Activated CD8-positive, alpha-beta memory T cell treated with anti-CD3 and anti-CD28 coated beads for 36 hours (primary cell): ENCODE data around the gene H1-8. TPM values are rescaled to one million over a fixed set of nuclear protein-coding genes. Genes with fewer than 3 reads are reported as not detected.

ENCODE experiments used
- CTCF ChIA-PET: fragments of 350-600 bp; sonication (Branson Sonifier 250); formaldehyde crosslinking; loops from one replicate; lab custom pipeline; 2021; ENCODE audit warnings: antibody characterized with exemption; lab: Charles Lee
- POLR2A ChIA-PET: fragments of 350-600 bp; sonication (Branson Sonifier 250); formaldehyde crosslinking; loops from one replicate; lab custom pipeline; 2021; ENCODE audit warnings: antibody characterized with exemption; lab: Charles Lee
- total RNA-seq, 2 experiments: library from RNA; stranded (reverse); gene quantifications; one replicate each; pipeline ENCODE4 v1.2.3, GENCODE V29; 2021

H1-8 gene
- total RNA-seq, 2 experiments from 2014 or later: not detected

GRCh38 chr3:129564981-129565644 is 22.1 kb downstream of the H1-8 start:
- POLR2A ChIA-PET: no interaction called here
- CTCF ChIA-PET: no interaction called here

- ChIA-PET POLR2A (no interaction called here), CTCF (no interaction called here)
Observed at GRCh38 chr3:129565902-129566301, 22.9 kb downstream of the H1-8 start.

GRCh38 chr3:129567176-129567705 is 24.3 kb downstream of the H1-8 start:
- CTCF ChIA-PET: no interaction called here
- POLR2A ChIA-PET: no interaction called here

GRCh38 chr3:129567939-129568338 is 25.0 kb downstream of the H1-8 start:
- CTCF ChIA-PET: no interaction called here
- POLR2A ChIA-PET: no interaction called here

- ChIA-PET CTCF (no interaction called here), POLR2A (no interaction called here)
Observed at GRCh38 chr3:129569856-129570255, 26.9 kb downstream of the H1-8 start.

GRCh38 chr3:129571605-129572547 is 28.9 kb downstream of the H1-8 start:
- CTCF ChIA-PET: no interaction called here
- POLR2A ChIA-PET: no interaction called here

GRCh38 chr3:129572603-129573002 is 29.6 kb downstream of the H1-8 start:
- ChIA-PET POLR2A (no interaction called here), CTCF (no interaction called here)

GRCh38 chr3:129573493-129573892 is 30.5 kb downstream of the H1-8 start:
- POLR2A ChIA-PET: no interaction called here
- CTCF ChIA-PET: no interaction called here

- ChIA-PET CTCF (no interaction called here), POLR2A (no interaction called here)
Observed at GRCh38 chr3:129574206-129574605, 31.2 kb downstream of the H1-8 start.

- ChIA-PET POLR2A (no interaction called here), CTCF (no interaction called here)
Observed at GRCh38 chr3:129575233-129575996, 32.4 kb downstream of the H1-8 start.

GRCh38 chr3:129575997-129576384 is 33.0 kb downstream of the H1-8 start:
- ChIA-PET POLR2A (interaction anchor here (1.3 kb wide), 1 partner anchor 30 kb away, joined by 4 read pairs; no protein-coding TSS in a partner anchor), CTCF (no interaction called here)

- CTCF ChIA-PET: interaction anchor here (1.0 to 1.4 kb wide), 2 partner anchors 15 to 30 kb away, joined by 3 read pairs; no protein-coding TSS in a partner anchor
- POLR2A ChIA-PET: interaction anchor here (0.6 to 2.0 kb wide), 3 partner anchors 17 to 50 kb away, joined by 3 to 8 read pairs (median 4); no protein-coding TSS in a partner anchor
Observed at GRCh38 chr3:129576514-129577352, 33.8 kb downstream of the H1-8 start.

GRCh38 chr3:129577366-129577765 is 34.4 kb downstream of the H1-8 start:
- CTCF ChIA-PET: interaction anchor here (1.0 to 1.4 kb wide), 2 partner anchors 14 to 30 kb away, joined by 3 read pairs; no protein-coding TSS in a partner anchor
- POLR2A ChIA-PET: interaction anchor here (0.6 to 2.0 kb wide), 3 partner anchors 17 to 49 kb away, joined by 3 to 8 read pairs (median 4); no protein-coding TSS in a partner anchor

- ChIA-PET CTCF (no interaction called here), POLR2A (interaction anchor here (2.0 kb wide), 1 partner anchor 16 kb away, joined by 8 read pairs; no protein-coding TSS in a partner anchor)
Observed at GRCh38 chr3:129577925-129578786, 35.2 kb downstream of the H1-8 start.

- POLR2A ChIA-PET: no interaction called here
- CTCF ChIA-PET: no interaction called here
Observed at GRCh38 chr3:129579991-129580390, 37.0 kb downstream of the H1-8 start.

GRCh38 chr3:129581623-129582022 is 38.6 kb downstream of the H1-8 start:
- CTCF ChIA-PET: no interaction called here
- POLR2A ChIA-PET: no interaction called here

- POLR2A ChIA-PET: no interaction called here
- CTCF ChIA-PET: no interaction called here
Observed at GRCh38 chr3:129582799-129583198, 39.8 kb downstream of the H1-8 start.
